ENCODE data around the gene IL17RE. TPM values are rescaled to one million over a fixed set of nuclear protein-coding genes. Genes with fewer than 3 reads are reported as not detected.

The IL17RE gene
- total RNA-seq, 1 donor from 2014 or later = 0.53 TPM

- Histone ChIP-seq H3K36me3 (ENCODE audit: control insufficient read depth, insufficient read depth, low read length) (no peaks in the 10 kb centered on the region), H3K4me3 (ENCODE audit: low read depth, low read length) (no peak overlapping the region), H3K27me3 (ENCODE audit: control insufficient read depth, insufficient read depth, low read length) (no peaks in the 10 kb centered on the region)
- TF ChIP-seq CTCF (IDR thresholded peaks at IDR 0.05; ENCODE audit: insufficient read depth, low read length, severe bottlenecking) = no peak
- FAIRE-seq = no peak
- no peak for DNase-seq (ENCODE audit: low read depth)
Measured at GRCh38 chr3:9957214-9957613, 54.6 kb downstream of the IL17RE start.

- H3K27me3 ChIP-seq (ENCODE audit: control insufficient read depth, insufficient read depth, low read length) = no peaks in the 10 kb centered on the region
- FAIRE-seq = no peak
- H3K4me3 ChIP-seq (ENCODE audit: low read depth, low read length) = no peak overlapping the region
- no peak for TF ChIP-seq CTCF (IDR thresholded peaks at IDR 0.05; ENCODE audit: insufficient read depth, low read length, severe bottlenecking)
- no peak for DNase-seq (ENCODE audit: low read depth)
- H3K36me3 ChIP-seq (ENCODE audit: control insufficient read depth, insufficient read depth, low read length) = peaks cover 4% of the 10 kb centered on the region
Measured at GRCh38 chr3:9965200-9965875, 62.7 kb downstream of the IL17RE start.

Other genes starting within 250 kb of the IL17RE start
- gene CPNE9, start 199.0 kb upstream of the IL17RE start, total RNA-seq = not detected in 2 replicates
- 14.0 and 14.7 TPM in 2 replicates for gene BRPF1, start 171.1 kb upstream of the IL17RE start, total RNA-seq
- 21.6 and 26.5 TPM in 2 replicates for gene OGG1, start 152.9 kb upstream of the IL17RE start, total RNA-seq
- 18.2 and 36.4 TPM in 2 replicates for gene CAMK1, start 132.9 kb upstream of the IL17RE start, total RNA-seq
- 46.9 and 78.5 TPM in 2 replicates for gene TADA3, start 110.4 kb upstream of the IL17RE start, total RNA-seq
- gene ARPC4, start 109.8 kb upstream of the IL17RE start, total RNA-seq = 192 and 204 TPM in 2 replicates
- 11.3 and 17.3 TPM in 2 replicates for gene TTLL3, start 92.6 kb upstream of the IL17RE start, total RNA-seq
- gene RPUSD3, start 58.8 kb upstream of the IL17RE start, total RNA-seq = 34.5 and 36.2 TPM in 2 replicates
- not detected in 2 replicates for gene CIDEC, start 22.6 kb upstream of the IL17RE start, total RNA-seq
- gene JAGN1, start 12.2 kb upstream of the IL17RE start, total RNA-seq = 24.5 and 35.5 TPM in 2 replicates
- gene IL17RC, start 14.2 kb downstream of the IL17RE start, total RNA-seq = 21.1 and 31.7 TPM in 2 replicates
- gene CRELD1, start 31.0 kb downstream of the IL17RE start, total RNA-seq = 22.1 and 35.8 TPM in 2 replicates
- 0.26 and 0.38 TPM in 2 replicates for gene PRRT3, start 49.6 kb downstream of the IL17RE start, total RNA-seq
- 48.1 and 49.5 TPM in 2 replicates for gene EMC3, start 84.0 kb downstream of the IL17RE start, total RNA-seq
- gene FANCD2, start 123.6 kb downstream of the IL17RE start, total RNA-seq = 2.1 and 2.6 TPM in 2 replicates
- gene FANCD2OS, start 205.4 kb downstream of the IL17RE start, total RNA-seq = not detected in 2 replicates
- 72.1 and 106 TPM in 2 replicates for gene BRK1, start 212.8 kb downstream of the IL17RE start, total RNA-seq
- gene VHL, start 238.9 kb downstream of the IL17RE start, total RNA-seq = 47.0 and 47.4 TPM in 2 replicates

Measured in bronchial epithelial cell (primary cell).